NCI-H1436 treated with DMSO at 0.1 percent for 48 hours (cell line): ENCODE results near the gene SERPINA6.
"Not testable (repeated sequence)": the region's sequence is repeated elsewhere in the genome, so short reads cannot be mapped to it uniquely, and the experiment has no call there.

Source experiments
- DNase-seq: peaks from one replicate; lab custom pipeline; 2025; lab: John Stamatoyannopoulos, UW

SERPINA6 gene, protein sequence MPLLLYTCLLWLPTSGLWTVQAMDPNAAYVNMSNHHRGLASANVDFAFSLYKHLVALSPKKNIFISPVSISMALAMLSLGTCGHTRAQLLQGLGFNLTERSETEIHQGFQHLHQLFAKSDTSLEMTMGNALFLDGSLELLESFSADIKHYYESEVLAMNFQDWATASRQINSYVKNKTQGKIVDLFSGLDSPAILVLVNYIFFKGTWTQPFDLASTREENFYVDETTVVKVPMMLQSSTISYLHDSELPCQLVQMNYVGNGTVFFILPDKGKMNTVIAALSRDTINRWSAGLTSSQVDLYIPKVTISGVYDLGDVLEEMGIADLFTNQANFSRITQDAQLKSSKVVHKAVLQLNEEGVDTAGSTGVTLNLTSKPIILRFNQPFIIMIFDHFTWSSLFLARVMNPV

DNA sequence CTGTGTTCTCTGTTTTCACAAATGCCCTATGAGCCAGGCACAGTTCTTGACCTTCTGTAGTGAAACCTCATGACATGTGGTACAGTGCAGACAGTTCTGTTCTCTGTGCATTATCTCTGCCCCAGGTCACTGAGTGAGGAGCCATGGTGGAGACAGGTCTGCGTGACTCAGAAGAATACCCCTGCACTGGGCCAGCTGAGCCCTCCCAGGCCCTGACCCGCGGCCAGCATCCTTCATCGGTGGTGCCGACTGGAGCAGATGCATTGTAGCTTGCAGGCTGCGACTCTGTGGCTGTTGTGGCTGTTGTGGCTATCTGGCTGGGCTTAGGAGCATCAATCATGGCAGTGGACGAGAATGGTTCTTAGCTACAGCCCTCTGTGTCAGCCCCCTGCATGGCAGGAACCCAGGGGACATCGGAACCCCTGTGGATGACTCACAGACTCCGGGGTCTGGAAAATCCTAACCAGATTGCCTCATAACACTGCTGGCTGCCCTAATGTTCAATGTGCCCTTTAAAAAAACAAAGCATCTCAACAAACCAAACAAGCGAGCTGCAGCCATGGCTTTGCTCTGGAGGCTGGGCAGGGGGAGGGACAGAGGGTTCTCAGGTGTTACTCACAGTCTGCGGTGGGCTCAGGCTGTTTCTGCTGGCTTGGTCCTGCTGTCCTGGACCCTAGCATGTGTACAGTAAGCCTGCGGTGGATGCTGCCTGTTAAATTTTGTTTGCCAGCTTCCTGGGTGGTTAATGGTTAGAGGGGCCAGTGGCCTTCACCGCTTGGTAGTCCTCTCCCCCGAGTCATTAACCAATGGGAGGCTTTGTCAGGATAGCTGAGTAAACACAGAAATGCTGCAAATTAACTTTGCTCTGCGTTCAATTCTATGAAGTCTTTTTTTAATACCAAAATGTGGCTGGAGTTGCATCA lies at the start of gene SERPINA6:
TSS of gene SERPINA6 (minus strand) at position 689 of the 923 bp plus-strand sequence. CDS start 8,688 bp downstream, outside the sequence.
- no peak for DNase-seq

- DNase-seq, result no peak
Observed at GRCh38 chr14:94372021-94372605, 49.0 kb upstream of the SERPINA6 start.

DNA sequence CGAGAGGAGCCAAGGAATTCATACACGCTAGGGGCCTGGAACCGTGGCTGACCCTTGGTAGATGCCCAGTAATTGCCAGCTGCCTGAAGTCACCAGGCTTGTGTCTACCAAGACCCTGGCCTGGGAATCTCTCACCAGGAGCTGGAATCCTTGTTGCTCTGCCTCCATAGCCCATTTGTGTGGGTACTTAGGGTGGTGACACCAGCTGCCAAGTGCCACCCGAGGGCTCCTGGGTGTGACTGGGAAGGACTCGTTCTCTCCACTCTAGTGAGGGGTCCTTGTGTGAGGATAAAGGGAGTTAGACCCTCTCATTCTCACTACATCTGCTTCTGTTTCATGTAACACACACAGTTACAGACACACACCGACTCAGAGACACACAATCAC lies 47.4 kb upstream of the SERPINA6 start:
- no peak for DNase-seq

DNA sequence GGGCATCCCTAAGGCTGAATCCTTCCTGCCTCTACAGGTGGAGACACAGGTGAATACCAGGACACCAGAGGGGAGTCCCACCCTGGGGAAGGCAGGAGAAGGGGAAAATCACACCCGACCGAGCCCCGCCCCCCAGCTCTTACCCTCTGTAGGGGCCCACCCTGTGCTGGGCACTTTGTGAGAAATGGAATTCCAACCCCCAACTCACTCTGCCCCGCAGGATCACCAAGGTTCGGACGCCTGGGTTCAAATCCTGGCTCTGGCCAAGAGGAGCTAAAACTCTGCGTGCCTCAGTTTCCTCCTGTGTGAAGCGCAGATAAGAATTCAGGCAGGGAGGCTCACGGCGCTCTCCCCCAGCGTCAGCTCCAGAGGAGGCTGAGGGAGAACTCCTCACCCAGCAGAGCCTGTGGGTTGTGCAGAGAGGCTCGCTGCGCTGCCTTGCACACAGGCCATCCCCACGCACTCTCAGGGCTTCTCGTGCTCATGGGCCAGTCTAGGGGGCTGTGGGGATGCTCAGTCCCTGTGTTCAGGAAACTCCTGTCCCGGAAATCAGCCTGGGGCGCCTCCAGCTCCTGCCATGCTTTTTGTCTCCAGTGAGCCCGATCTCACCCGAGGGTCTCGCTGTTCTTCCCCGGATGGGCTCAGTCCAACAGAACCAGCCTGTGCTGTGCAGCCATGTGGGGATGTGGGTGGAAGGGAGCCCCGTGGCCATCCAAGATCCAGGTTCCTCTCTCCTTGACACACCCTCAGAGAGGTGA lies 46.8 kb upstream of the SERPINA6 start:
- not testable (repeated sequence) for DNase-seq

GRCh38 chr14:94368956-94369355 lies 45.8 kb upstream of the SERPINA6 start:
- DNase-seq, result no peak

- no peak for DNase-seq
Observed at GRCh38 chr14:94368243-94368590, 45.1 kb upstream of the SERPINA6 start.

- DNase-seq, result no peak
Observed at GRCh38 chr14:94367347-94368242, 44.5 kb upstream of the SERPINA6 start.

DNA sequence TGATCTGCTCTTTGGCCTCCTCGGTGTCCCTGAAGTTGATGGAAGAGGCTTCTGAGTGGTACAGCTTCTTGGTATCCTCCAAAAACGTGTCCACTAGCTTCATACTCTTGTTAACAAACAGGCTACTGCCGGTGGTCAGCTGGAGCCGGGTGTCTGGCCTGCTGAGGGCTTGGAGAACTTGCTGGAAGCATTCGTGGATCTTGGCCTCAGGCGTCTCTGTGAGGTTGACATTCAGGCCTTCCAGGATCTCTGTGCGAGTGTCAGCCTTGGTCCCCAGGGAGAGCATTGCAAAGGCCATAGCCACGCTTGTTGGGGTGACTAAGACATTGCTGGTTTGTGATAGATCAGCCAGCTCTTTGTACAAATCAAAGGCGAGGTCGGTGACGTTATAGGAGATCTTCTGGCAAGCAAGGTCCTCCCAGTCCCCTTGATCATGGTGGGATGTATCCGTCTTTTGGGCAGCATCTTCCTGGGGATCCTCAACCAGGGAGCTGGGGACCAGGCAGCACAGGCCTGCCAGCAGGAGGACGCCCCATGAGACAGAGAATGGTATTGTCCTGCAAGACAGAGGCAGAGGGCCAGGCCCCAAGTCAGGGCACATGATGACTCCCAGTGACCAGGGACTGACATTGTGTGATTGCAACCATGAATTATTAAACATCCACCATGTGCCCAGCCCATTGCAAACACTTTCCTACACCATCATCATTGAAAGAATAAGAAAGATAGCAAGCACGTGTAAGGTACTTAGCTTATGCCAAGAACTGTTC lies 43.2 kb upstream of the SERPINA6 start, which contains the start of gene SERPINA2:
TSS of gene SERPINA2 (minus strand) at position 553 of the 770 bp plus-strand sequence.
- DNase-seq, result no peak

DNA sequence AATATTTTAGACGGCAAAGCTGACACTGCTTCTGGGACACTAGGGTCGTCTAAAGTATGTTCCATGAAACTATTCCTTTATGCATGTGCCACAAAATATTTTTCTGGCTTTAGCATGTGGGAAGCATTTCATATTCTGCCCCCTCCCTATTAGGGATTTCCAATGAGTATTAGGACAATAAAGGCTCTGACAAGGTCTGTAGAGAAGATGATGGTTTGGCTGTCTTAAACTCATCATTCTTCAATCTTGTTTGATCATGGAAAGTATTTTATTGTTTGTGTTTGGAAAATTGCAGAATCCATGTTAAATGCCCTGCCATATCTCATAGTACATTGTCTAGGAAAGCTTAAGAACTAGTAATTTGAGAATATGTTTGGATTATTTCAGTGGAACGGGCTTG lies 42.5 kb upstream of the SERPINA6 start:
- DNase-seq, result no peak

DNA sequence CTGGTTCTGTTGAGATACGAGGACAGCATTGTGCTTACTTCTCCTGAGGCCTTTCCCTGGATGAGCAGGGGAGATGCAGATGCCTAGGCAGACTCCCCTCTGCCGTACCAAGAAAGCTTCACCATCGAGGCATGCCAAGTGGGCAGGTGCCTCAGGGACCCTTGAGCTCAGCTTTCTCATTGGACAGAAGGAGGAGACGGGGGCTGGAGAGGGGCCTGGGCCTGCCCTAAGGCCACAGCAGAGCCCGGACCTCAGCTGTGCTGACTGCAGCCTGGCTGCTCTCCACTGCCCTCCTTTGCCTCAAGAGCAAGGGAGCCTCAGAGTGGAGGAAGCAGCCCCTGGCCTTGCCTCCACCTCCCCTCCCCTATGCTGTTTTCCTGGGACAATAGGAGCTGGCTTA lies 41.8 kb upstream of the SERPINA6 start:
- DNase-seq, result no peak

DNA sequence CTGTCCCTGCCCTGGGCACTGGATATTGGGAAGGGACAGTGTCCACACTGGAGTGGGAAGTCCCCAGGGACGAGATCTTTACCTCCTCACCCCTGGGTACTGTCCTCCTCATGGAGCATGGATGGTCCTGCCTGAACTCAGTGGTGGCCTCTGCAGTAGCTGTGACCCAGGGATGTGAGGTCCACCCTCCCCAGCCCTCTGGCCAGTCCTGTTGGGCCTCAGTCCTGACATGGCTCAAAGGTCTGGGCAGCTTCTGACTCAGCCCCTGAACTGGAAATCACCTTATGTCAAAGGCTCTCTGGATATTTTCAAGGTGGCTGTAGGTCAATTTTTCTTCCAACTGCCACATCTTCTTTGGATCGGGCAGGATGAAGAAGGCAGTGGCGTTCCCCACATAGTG lies 40.9 kb upstream of the SERPINA6 start:
- no peak for DNase-seq

GRCh38 chr14:94363151-94363624 lies 40.1 kb upstream of the SERPINA6 start:
- no peak for DNase-seq

DNA sequence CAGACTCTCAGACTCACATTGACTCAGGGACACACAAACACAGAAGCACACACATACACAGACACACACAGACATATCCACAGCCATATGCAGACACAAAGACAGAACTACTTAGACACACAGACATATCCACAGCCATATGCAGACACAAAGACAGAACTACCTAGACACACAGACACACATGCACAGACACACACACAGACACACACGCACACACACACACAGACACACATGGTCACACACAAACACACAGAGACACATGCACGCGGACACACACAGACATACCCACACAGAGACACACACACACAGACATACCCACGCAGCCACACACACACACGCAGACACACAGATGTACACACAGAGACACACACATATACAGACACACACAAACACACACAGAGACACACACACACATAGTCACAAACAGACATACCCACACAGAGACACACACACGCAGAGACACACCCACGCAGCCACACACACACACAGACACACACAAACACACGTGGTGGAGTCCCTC lies 39.5 kb upstream of the SERPINA6 start:
- DNase-seq, result no peak

DNA sequence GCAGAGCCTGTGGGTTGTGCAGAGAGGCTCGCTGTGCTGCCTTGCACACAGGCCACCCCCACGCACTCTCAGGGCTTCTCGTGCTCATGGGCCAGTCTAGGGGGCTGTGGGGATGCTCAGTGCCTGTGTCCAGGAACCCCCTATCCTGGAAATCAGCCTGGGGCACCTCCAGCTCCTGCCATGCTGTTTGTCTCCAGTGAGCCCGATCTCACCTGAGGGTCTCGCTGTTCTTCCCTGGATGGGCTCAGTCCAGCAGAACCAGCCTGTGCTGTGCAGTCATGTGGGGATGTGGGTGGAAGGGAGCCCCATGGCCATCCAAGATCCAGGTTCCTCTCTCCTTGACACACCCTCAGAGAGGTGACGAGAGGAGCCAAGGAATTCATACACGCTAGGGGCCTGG lies 38.5 kb upstream of the SERPINA6 start:
- DNase-seq, result no peak

- DNase-seq, result no peak
Observed at GRCh38 chr14:94360945-94361565, 37.9 kb upstream of the SERPINA6 start.

DNA sequence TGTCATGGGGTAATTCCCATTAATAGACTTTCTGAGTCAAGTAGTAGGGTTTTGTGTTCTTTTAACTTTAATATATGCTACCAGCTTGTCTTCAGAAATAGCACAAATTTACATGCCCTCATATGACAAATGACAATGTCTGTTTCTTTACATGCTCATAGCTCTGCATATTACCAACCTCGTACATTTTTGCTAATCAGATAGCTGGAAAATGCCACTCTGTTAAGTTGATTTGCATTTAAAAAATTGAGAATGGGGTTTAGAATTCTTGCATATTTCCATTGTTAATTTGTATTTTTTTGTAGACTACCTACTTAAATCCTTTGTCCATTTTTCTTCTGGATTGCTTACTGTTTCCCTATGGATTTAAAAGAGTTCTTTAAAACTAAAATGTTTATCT lies 34.0 kb upstream of the SERPINA6 start:
- DNase-seq, result no peak

GRCh38 chr14:94356379-94357056 lies 33.4 kb upstream of the SERPINA6 start:
- DNase-seq, result no peak

GRCh38 chr14:94355191-94355794 lies 32.2 kb upstream of the SERPINA6 start:
- DNase-seq, result no peak
